Mammary epithelial cell (primary cell): ENCODE data around the gene DNAAF5.

Experiments
- EZH2 ChIP-seq: IDR thresholded peaks from 2 replicates; pipeline ENCODE4 v1.6.1; 2012; ENCODE audit warnings: low read length, inconsistent platforms, borderline replicate concordance
- TF ChIP-seq, protein P1 (sequence below), 2 donors: IDR thresholded peaks in 1 of 2; conservative IDR thresholded peaks in 1 of 2; 2 replicates each; pipeline ENCODE4 v1.5.1; 2011 to 2012; ENCODE audit warnings: inconsistent platforms in 2 of 2, low read length in 2 of 2, mild to moderate bottlenecking in 2 of 2, control low read depth in 1 of 2, low read depth in 1 of 2; ENCODE audit not compliant: insufficient read depth in 1 of 2; ENCODE audit errors: extremely low read depth in 1 of 2

DNA sequence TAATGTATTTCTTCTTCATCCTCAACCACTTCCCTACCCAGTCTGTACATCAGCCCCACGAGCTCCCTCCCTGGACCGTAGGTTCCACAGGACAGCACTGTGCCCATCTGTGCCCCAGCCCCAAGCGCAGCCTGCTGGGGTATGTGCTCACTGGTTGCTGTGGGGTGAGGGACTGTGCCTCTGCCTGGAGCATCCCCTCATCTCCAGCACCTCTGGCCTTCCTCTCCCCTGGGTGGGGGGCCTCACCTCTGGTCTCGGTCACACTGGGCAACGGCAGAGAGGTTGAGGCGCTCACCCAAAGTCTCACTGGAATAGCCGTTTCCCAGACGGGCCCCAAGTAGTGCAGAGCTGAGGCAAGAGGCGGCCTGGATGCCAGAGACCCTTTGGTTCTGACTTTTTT is 2.1 kb downstream of the DNAAF5 start:
- TF ChIP-seq EZH2: no peak
- TF ChIP-seq, protein P1, sequence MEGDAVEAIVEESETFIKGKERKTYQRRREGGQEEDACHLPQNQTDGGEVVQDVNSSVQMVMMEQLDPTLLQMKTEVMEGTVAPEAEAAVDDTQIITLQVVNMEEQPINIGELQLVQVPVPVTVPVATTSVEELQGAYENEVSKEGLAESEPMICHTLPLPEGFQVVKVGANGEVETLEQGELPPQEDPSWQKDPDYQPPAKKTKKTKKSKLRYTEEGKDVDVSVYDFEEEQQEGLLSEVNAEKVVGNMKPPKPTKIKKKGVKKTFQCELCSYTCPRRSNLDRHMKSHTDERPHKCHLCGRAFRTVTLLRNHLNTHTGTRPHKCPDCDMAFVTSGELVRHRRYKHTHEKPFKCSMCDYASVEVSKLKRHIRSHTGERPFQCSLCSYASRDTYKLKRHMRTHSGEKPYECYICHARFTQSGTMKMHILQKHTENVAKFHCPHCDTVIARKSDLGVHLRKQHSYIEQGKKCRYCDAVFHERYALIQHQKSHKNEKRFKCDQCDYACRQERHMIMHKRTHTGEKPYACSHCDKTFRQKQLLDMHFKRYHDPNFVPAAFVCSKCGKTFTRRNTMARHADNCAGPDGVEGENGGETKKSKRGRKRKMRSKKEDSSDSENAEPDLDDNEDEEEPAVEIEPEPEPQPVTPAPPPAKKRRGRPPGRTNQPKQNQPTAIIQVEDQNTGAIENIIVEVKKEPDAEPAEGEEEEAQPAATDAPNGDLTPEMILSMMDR (conservative IDR thresholded peaks at IDR 0.05 in 1 of 2, IDR thresholded peaks at IDR 0.05 in 1 of 2; ENCODE audit: extremely low read depth in 1 of 2, insufficient read depth in 1 of 2, low read depth in 1 of 2, low read length in 2 of 2): no peak
